NCI-H187 (cell line): ENCODE data around the gene ABCD1.
"Not testable (repeated sequence)": the region's sequence is repeated elsewhere in the genome, so short reads cannot be mapped to it uniquely, and the experiment has no call there.

Experiments used
- DNase-seq, 2 experiments: peaks; one replicate each; lab custom pipeline; 2025; lab: John Stamatoyannopoulos, UW

Gene ABCD1

GRCh38 chrX:153734871-153735270 is 10.2 kb downstream of the ABCD1 start:
- no peak for DNase-seq

- no peak for DNase-seq
Measured at GRCh38 chrX:153735274-153735673, 10.6 kb downstream of the ABCD1 start.

GRCh38 chrX:153736071-153736820 is 11.6 kb downstream of the ABCD1 start:
- no peak for DNase-seq

GRCh38 chrX:153736871-153737441 is 12.3 kb downstream of the ABCD1 start:
- no peak for DNase-seq

GRCh38 chrX:153738056-153738605 is 13.5 kb downstream of the ABCD1 start:
- DNase-seq = no peak

- no peak for DNase-seq
Measured at GRCh38 chrX:153739754-153740486, 15.3 kb downstream of the ABCD1 start.

GRCh38 chrX:153740631-153741222 is 16.1 kb downstream of the ABCD1 start:
- no peak for DNase-seq

- no peak for DNase-seq
Measured at GRCh38 chrX:153741446-153741845, 16.8 kb downstream of the ABCD1 start.

GRCh38 chrX:153742111-153742510 is 17.5 kb downstream of the ABCD1 start:
- not testable (repeated sequence) for DNase-seq

- not testable (repeated sequence) for DNase-seq
Measured at GRCh38 chrX:153742796-153743467, 18.3 kb downstream of the ABCD1 start.

- DNase-seq = not testable (repeated sequence)
Measured at GRCh38 chrX:153743468-153744209, 19.0 kb downstream of the ABCD1 start.

- DNase-seq = no peak
Measured at GRCh38 chrX:153744210-153745066, 19.8 kb downstream of the ABCD1 start.

GRCh38 chrX:153745067-153745433 is 20.4 kb downstream of the ABCD1 start:
- not testable (repeated sequence) for DNase-seq

GRCh38 chrX:153746359-153746758 is 21.7 kb downstream of the ABCD1 start:
- no peak for DNase-seq

- not testable (repeated sequence) for DNase-seq
Measured at GRCh38 chrX:153746991-153747390, 22.3 kb downstream of the ABCD1 start.

GRCh38 chrX:153749017-153749416 is 24.4 kb downstream of the ABCD1 start:
- not testable (repeated sequence) for DNase-seq

GRCh38 chrX:153750127-153750774 is 25.6 kb downstream of the ABCD1 start:
- DNase-seq = no peak

GRCh38 chrX:153755136-153755535 is 30.5 kb downstream of the ABCD1 start:
- DNase-seq = no peak

GRCh38 chrX:153761863-153762262 is 37.2 kb downstream of the ABCD1 start:
- no peak for DNase-seq
